CD4-positive, alpha-beta T cell treated with Interleukin-4 for 1 hour (primary cell): ENCODE results near the gene RASA3.
"Not testable (repeated sequence)": the region's sequence is repeated elsewhere in the genome, so short reads cannot be mapped to it uniquely, and the experiment has no call there.

ENCODE experiments used
- DNase-seq, 2 donors: peaks; one replicate each; pipeline ENCODE4 v3.0.0-alpha.2; 2020 to 2022

RASA3 gene

GRCh38 chr13:114077099-114077932 lies 55.1 kb downstream of the RASA3 start:
- no peak for DNase-seq

- DNase-seq: no peak
These were observed 55.9 kb downstream of the RASA3 start for GRCh38 chr13:114076329-114077090.

- DNase-seq: not testable (repeated sequence)
These were observed 56.6 kb downstream of the RASA3 start for GRCh38 chr13:114075811-114076210.

GRCh38 chr13:114074671-114075315 lies 57.6 kb downstream of the RASA3 start:
- DNase-seq: no peak

- no peak for DNase-seq
These were observed 58.4 kb downstream of the RASA3 start for GRCh38 chr13:114073881-114074612.

GRCh38 chr13:114072421-114072820 lies 60.0 kb downstream of the RASA3 start:
- DNase-seq: no peak

- DNase-seq: no peak
These were observed 60.4 kb downstream of the RASA3 start for GRCh38 chr13:114071991-114072390.

- no peak for DNase-seq
These were observed 61.0 kb downstream of the RASA3 start for GRCh38 chr13:114071410-114071809.

GRCh38 chr13:114070098-114070799 lies 62.2 kb downstream of the RASA3 start:
- no peak for DNase-seq

GRCh38 chr13:114069376-114070097 lies 62.9 kb downstream of the RASA3 start:
- DNase-seq: no peak

GRCh38 chr13:114068656-114069318 lies 63.6 kb downstream of the RASA3 start:
- DNase-seq: no peak

- DNase-seq: peak; percentile 40 to 45
These were observed 64.4 kb downstream of the RASA3 start for GRCh38 chr13:114067886-114068651.

- peak in 1 of 2 donors; percentile 29 for DNase-seq
These were observed 65.0 kb downstream of the RASA3 start for GRCh38 chr13:114067381-114067885.

GRCh38 chr13:114066956-114067355 lies 65.5 kb downstream of the RASA3 start:
- no peak for DNase-seq

- no peak for DNase-seq
These were observed 66.3 kb downstream of the RASA3 start for GRCh38 chr13:114065926-114066774.

- peak; percentile 66 to 81 for DNase-seq
These were observed 67.1 kb downstream of the RASA3 start for GRCh38 chr13:114065141-114065925.

- DNase-seq: no peak
These were observed 67.8 kb downstream of the RASA3 start for GRCh38 chr13:114064450-114065140.
